ENCODE results near the gene ATG5.
A peak's percentile ranks its signal among the peaks of the same experiment; 100 is the strongest.

ATG5 gene

GRCh38 chr6:106149472-106150069 lies 176.0 kb downstream of the ATG5 start:
- DNase-seq (ENCODE audit: low spot score), result no peak
- no peak for TF ChIP-seq CTCF (IDR thresholded peaks at IDR 0.05)
- H3K4me3 ChIP-seq, result no peak overlapping the region
- H3K27ac ChIP-seq, result no peak overlapping the region

DNA sequence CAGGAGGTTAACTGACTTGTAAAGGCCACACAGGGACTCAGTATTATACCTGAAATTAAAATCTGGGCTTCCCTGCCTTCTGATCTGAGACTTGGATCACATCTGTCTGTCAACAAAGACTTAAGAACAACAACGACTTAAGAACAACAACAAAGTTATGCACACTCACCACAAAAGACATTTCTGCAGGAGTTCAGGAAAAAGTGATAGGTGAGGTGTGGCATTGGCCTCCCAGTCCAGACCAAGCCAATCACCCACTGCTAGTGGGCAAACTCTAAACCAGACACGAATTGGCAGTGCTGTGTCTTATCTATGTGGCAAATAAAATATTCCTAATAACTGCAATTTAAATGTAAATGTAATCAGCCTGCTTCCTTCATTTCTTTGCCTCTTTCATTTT lies 178.1 kb downstream of the ATG5 start:
- H3K27ac ChIP-seq, result no peak overlapping the region
- no peak for TF ChIP-seq CTCF (IDR thresholded peaks at IDR 0.05)
- no peak for DNase-seq (ENCODE audit: low spot score)

GRCh38 chr6:106146852-106147351 lies 178.7 kb downstream of the ATG5 start:
- H3K4me3 ChIP-seq, result no peak overlapping the region
- DNase-seq (ENCODE audit: low spot score), result no peak
- H3K27ac ChIP-seq, result no peak overlapping the region
- no peak for TF ChIP-seq CTCF (IDR thresholded peaks at IDR 0.05)

More for the DNA sequence above, 178.1 kb downstream of the ATG5 start:
- no peak overlapping the region for H3K4me3 ChIP-seq

- no peak overlapping the region for H3K27ac ChIP-seq
- TF ChIP-seq CTCF (IDR thresholded peaks at IDR 0.05), result no peak
- DNase-seq (ENCODE audit: low spot score), result no peak
Observed at GRCh38 chr6:106145741-106146227, 179.8 kb downstream of the ATG5 start.

DNA sequence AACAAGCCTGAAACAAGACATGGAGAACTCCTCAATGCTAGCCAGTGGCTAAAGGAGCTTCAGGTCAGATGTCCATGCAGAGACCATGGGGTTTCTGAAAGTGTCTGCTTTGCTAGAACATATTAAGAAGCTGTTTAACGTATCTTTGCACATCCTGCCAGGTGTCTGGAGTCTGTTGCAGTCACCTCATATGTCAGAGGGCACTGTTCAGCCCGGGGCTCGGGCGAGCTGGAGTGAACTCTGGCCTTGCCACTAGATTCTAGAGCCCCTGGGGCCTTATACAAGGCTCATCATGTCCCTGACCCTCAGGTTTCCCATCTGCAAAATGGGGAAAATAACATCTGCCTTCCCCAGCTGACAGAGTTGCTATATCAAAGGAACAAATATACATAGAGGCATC lies 180.4 kb downstream of the ATG5 start:
- no peak for DNase-seq (ENCODE audit: low spot score)
- no peak for TF ChIP-seq CTCF (IDR thresholded peaks at IDR 0.05)
- Histone ChIP-seq H3K4me3 (no peak overlapping the region), H3K27ac (no peak overlapping the region)

More at GRCh38 chr6:106145741-106146227, 179.8 kb downstream of the ATG5 start:
- no peak overlapping the region for H3K4me3 ChIP-seq

DNA sequence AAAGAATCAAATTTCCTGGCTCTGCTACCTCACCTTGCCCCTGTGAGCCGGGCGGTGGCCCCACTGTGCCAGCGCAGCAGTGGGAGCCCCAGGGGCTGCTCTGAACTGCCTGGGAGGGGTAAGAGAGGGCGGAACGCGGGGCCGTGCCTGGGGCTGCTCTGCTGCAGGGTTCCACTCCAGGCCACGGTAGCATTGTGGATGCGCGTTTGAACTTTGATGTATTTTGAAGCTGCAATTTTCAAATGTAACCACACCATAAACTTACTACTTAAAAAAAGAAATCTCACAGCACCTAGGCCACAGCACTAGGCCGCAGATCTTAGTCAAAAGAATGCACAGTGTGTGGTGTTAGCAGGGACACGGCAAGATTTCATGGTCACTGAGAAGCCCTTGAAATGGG lies 181.9 kb downstream of the ATG5 start:
- TF ChIP-seq CTCF (IDR thresholded peaks at IDR 0.05), result no peak
- DNase-seq (ENCODE audit: low spot score), result peak; percentile 35
- Histone ChIP-seq H3K27ac (no peak overlapping the region), H3K4me3 (no peak overlapping the region)

- H3K4me3 ChIP-seq, result no peak overlapping the region
- TF ChIP-seq CTCF (IDR thresholded peaks at IDR 0.05), result no peak
- H3K27ac ChIP-seq, result no peak overlapping the region
- no peak for DNase-seq (ENCODE audit: low spot score)
Observed at GRCh38 chr6:106142876-106143431, 182.6 kb downstream of the ATG5 start.

All from coronary artery (tissue), 2 donors.